Panc1 (cell line): ENCODE data around the gene SNAP47. TPM values are rescaled to one million over a fixed set of nuclear protein-coding genes. Genes with fewer than 3 reads are reported as not detected.

Experiments used
- ATAC-seq: fragments of 200-7000 bp; cut with Tn5 transposase; 2 replicates; pipeline ENCODE4 v1.9.1; 2020; ENCODE audit warnings: mild to moderate bottlenecking, moderate library complexity
- BruUV-seq: library from RNA; stranded (reverse); fragments of 400-500 nt; replicated peaks from 2 replicates; lab custom pipeline; 2021; lab: Mats Ljungman, UMichigan
- CTCF ChIA-PET: fragments of 300-600 bp; sonication (Branson Sonifier 250); formaldehyde crosslinking; loops from one replicate; lab custom pipeline; 2022; ENCODE audit warnings: antibody characterized with exemption; lab: Charles Lee
- POLR2A ChIA-PET: fragments of 300-600 bp; sonication (Branson Sonifier 250); formaldehyde crosslinking; loops from one replicate; lab custom pipeline; 2022; ENCODE audit warnings: antibody characterized with exemption; lab: Charles Lee
- DNase-seq: peaks from one replicate; pipeline ENCODE4 v3.0.0-alpha.2; 2010; ENCODE audit warnings: low read depth, low spot score
- H3K27ac ChIP-seq: 2 replicates; pipeline ENCODE4 v1.5.1; 2011; ENCODE audit warnings: mild to moderate bottlenecking, low read length, inconsistent platforms
- H3K27me3 ChIP-seq: fragments of 200-500 bp; sonication (Bioruptor generic); 2 replicates; pipeline ENCODE4 v1.6.0; 2014; ENCODE audit warnings: low read length, inconsistent platforms; ENCODE audit not compliant: control insufficient read depth, insufficient read depth
- H3K36me3 ChIP-seq: fragments of 200-500 bp; sonication (Bioruptor generic); 2 replicates; pipeline ENCODE4 v1.5.1; 2014; ENCODE audit warnings: inconsistent platforms, mild to moderate bottlenecking, low read length, moderate library complexity; ENCODE audit not compliant: control insufficient read depth, insufficient read depth
- H3K4me1 ChIP-seq: 2 replicates; pipeline ENCODE4 v1.5.1; 2011; ENCODE audit warnings: inconsistent platforms, mild to moderate bottlenecking, low read length, moderate library complexity; ENCODE audit not compliant: control insufficient read depth, insufficient read depth
- H3K4me3 ChIP-seq, 2 experiments: 2 replicates each; pipeline ENCODE4 v1.5.1; 2011 to 2012; ENCODE audit warnings: low read depth in 2 of 2, low read length in 2 of 2, mild to moderate bottlenecking in 2 of 2, inconsistent platforms in 1 of 2, moderate library complexity in 1 of 2
- H3K9me3 ChIP-seq: fragments of 200-500 bp; sonication (Bioruptor generic); 2 replicates; pipeline ENCODE4 v1.5.1; 2014; ENCODE audit warnings: low read depth, mild to moderate bottlenecking, inconsistent platforms, low read length, moderate library complexity; ENCODE audit not compliant: control insufficient read depth, insufficient read depth
- POLR2AphosphoS5 ChIP-seq: IDR thresholded peaks from 2 replicates; pipeline ENCODE4 v1.6.1; 2012; ENCODE audit warnings: mild to moderate bottlenecking, low read depth, low read length, moderate library complexity
- SIN3A ChIP-seq: IDR thresholded peaks from 2 replicates; pipeline ENCODE4 v1.6.1; 2012; ENCODE audit warnings: low read depth, mild to moderate bottlenecking, low read length, moderate library complexity, borderline replicate concordance; ENCODE audit not compliant: insufficient read depth
- TCF7L2 ChIP-seq: IDR thresholded peaks from 2 replicates; pipeline ENCODE4 v1.6.1; 2011; ENCODE audit warnings: mild to moderate bottlenecking, low read depth, low read length, inconsistent platforms
- in situ Hi-C: cut with HindIII; loops from 2 replicates; pipeline ENCODE4 v1.10.0; 2016; ENCODE audit warnings: low sequenced_read_pairs, low pct_unique_long_range_greater_than_20kb
- intact Hi-C: fragments of 100-400 bp; cut with micrococcal nuclease; formaldehyde crosslinking; loops from one replicate; pipeline ENCODE4 v1.10.0; 2022; ENCODE audit not compliant: unreplicated experiment
- total RNA-seq: library from RNA; stranded (reverse); gene quantifications from one replicate; pipeline ENCODE4 v1.2.1, GENCODE V29; 2021; ENCODE audit not compliant: unreplicated experiment
- TF ChIP-seq, protein P1 (sequence below): fragments of 450-650 bp; IDR thresholded peaks from 2 replicates; pipeline ENCODE4 v1.5.1; 2017; ENCODE audit warnings: mild to moderate bottlenecking
- TF ChIP-seq, protein P2 (sequence below), 2 experiments: IDR thresholded peaks; 2 replicates each; pipeline ENCODE4 v1.6.1; 2011 to 2012; ENCODE audit warnings: low read depth in 2 of 2, control low read depth in 1 of 2, low read length in 1 of 2, mild to moderate bottlenecking in 1 of 2, moderate library complexity in 1 of 2; ENCODE audit not compliant: insufficient read depth in 1 of 2

The SNAP47 gene
- total RNA-seq, 1 experiment from 2014 or later = 55.6 TPM

DNA sequence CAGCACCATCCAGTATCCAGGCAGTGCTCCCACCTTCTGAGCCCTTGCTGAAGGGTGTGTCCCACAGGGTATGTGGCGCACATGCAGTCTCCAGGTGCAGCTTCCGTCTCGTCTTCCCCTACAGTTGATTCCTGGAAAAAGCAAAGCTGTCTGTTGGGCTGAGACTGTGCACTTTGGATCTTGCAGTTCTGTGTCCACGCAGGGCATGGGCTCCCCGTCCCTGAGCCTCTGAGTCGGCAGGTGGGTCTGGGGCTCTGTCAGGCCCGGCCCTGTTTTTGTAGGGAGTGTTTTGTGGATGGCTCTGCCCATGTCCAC, 32.8 kb downstream of the SNAP47 start:
- Histone ChIP-seq H3K4me1 (peaks cover 50% of the 10 kb centered on the region), H3K27me3 (no peaks in the 10 kb centered on the region), H3K9me3 (no peaks in the 10 kb centered on the region), H3K36me3 (peaks cover 2% of the 10 kb centered on the region; the same call in 1 of the 2 replicates), H3K4me3 (no peak overlapping the region), H3K27ac (peak overlapping the region; percentile 70)
- ChIA-PET CTCF (no interaction called here), POLR2A (no interaction called here)
- TF ChIP-seq TCF7L2 (no peak), POLR2AphosphoS5 (no peak), SIN3A (no peak)
- TF ChIP-seq, protein P1, sequence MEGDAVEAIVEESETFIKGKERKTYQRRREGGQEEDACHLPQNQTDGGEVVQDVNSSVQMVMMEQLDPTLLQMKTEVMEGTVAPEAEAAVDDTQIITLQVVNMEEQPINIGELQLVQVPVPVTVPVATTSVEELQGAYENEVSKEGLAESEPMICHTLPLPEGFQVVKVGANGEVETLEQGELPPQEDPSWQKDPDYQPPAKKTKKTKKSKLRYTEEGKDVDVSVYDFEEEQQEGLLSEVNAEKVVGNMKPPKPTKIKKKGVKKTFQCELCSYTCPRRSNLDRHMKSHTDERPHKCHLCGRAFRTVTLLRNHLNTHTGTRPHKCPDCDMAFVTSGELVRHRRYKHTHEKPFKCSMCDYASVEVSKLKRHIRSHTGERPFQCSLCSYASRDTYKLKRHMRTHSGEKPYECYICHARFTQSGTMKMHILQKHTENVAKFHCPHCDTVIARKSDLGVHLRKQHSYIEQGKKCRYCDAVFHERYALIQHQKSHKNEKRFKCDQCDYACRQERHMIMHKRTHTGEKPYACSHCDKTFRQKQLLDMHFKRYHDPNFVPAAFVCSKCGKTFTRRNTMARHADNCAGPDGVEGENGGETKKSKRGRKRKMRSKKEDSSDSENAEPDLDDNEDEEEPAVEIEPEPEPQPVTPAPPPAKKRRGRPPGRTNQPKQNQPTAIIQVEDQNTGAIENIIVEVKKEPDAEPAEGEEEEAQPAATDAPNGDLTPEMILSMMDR = no peak
- TF ChIP-seq, protein P2, sequence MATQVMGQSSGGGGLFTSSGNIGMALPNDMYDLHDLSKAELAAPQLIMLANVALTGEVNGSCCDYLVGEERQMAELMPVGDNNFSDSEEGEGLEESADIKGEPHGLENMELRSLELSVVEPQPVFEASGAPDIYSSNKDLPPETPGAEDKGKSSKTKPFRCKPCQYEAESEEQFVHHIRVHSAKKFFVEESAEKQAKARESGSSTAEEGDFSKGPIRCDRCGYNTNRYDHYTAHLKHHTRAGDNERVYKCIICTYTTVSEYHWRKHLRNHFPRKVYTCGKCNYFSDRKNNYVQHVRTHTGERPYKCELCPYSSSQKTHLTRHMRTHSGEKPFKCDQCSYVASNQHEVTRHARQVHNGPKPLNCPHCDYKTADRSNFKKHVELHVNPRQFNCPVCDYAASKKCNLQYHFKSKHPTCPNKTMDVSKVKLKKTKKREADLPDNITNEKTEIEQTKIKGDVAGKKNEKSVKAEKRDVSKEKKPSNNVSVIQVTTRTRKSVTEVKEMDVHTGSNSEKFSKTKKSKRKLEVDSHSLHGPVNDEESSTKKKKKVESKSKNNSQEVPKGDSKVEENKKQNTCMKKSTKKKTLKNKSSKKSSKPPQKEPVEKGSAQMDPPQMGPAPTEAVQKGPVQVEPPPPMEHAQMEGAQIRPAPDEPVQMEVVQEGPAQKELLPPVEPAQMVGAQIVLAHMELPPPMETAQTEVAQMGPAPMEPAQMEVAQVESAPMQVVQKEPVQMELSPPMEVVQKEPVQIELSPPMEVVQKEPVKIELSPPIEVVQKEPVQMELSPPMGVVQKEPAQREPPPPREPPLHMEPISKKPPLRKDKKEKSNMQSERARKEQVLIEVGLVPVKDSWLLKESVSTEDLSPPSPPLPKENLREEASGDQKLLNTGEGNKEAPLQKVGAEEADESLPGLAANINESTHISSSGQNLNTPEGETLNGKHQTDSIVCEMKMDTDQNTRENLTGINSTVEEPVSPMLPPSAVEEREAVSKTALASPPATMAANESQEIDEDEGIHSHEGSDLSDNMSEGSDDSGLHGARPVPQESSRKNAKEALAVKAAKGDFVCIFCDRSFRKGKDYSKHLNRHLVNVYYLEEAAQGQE (IDR thresholded peaks at IDR 0.05; ENCODE audit: insufficient read depth in 1 of 2, low read depth in 2 of 2, low read length in 1 of 2) = no peak
- no TSS peak for BruUV-seq
- intact Hi-C loops = no loop called here
- in situ Hi-C loops = no loop called here
- ATAC-seq (no peak), DNase-seq (no peak)

DNA sequence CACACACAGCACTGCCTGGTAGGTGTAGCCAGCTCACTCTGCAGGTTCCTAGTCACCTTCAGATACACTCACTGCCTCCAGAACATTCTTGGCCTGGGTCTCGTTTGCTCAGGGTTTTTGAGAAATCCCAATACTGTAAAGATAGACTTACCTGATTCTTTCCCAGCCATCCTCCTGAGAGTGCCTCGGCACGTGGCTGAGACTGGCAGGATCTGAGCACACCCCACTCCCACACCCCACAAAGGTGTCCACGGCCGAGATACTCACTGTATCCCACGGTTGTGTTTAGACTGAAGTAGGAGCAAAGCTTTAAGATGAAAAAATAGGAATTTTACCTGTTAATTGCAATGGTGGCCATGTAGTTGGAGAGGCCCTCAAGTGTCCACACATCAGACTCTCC, 33.4 kb downstream of the SNAP47 start:
- BruUV-seq = no TSS peak
- Histone ChIP-seq H3K27ac (peak overlapping the region; percentile 70), H3K27me3 (no peaks in the 10 kb centered on the region), H3K4me3 (no peak overlapping the region), H3K4me1 (peaks cover 45% of the 10 kb centered on the region), H3K36me3 (peaks cover 2% of the 10 kb centered on the region; the same call in 1 of the 2 replicates), H3K9me3 (no peaks in the 10 kb centered on the region)
- DNase-seq (no peak), ATAC-seq (no peak)
- CTCF ChIA-PET = no interaction called here
- in situ Hi-C loops = no loop called here
- POLR2A ChIA-PET = no interaction called here
- intact Hi-C loops = no loop called here
- TF ChIP-seq TCF7L2 (no peak), SIN3A (no peak), POLR2AphosphoS5 (no peak)
- TF ChIP-seq, protein P1 = no peak
- TF ChIP-seq, protein P2 (IDR thresholded peaks at IDR 0.05; ENCODE audit: insufficient read depth in 1 of 2, low read depth in 2 of 2, low read length in 1 of 2) = no peak
